Mammary epithelial cell (primary cell): ENCODE results near the gene SLC24A3.

Experiments
- EZH2 ChIP-seq: IDR thresholded peaks from 2 replicates; pipeline ENCODE4 v1.6.1; 2012; ENCODE audit warnings: low read length, inconsistent platforms, borderline replicate concordance
- TF ChIP-seq, protein P1 (sequence below), 2 donors: IDR thresholded peaks in 1 of 2; conservative IDR thresholded peaks in 1 of 2; 2 replicates each; pipeline ENCODE4 v1.5.1; 2011 to 2012; ENCODE audit warnings: inconsistent platforms in 2 of 2, low read length in 2 of 2, mild to moderate bottlenecking in 2 of 2, control low read depth in 1 of 2, low read depth in 1 of 2; ENCODE audit not compliant: insufficient read depth in 1 of 2; ENCODE audit errors: extremely low read depth in 1 of 2

DNA sequence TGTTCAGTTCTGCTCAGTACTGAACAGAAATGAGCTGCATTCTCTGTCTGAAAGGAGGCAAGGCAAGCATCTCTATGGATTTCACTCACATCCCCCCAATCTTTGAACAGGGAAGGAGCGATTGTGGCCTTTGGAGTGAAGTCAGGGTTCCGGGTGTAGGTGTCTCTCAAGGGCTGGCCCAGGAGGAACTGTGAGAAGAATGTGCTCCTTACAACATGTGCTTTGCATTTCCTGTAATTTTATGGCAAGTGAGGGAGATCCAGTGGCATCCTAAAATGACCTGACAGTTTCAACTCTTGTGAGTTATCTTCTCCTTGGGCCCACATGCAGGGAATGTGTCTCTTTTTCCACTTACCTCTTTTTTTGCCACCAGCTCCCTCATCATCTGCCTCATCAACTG lies 482.6 kb downstream of the SLC24A3 start:
- TF ChIP-seq, protein P1, sequence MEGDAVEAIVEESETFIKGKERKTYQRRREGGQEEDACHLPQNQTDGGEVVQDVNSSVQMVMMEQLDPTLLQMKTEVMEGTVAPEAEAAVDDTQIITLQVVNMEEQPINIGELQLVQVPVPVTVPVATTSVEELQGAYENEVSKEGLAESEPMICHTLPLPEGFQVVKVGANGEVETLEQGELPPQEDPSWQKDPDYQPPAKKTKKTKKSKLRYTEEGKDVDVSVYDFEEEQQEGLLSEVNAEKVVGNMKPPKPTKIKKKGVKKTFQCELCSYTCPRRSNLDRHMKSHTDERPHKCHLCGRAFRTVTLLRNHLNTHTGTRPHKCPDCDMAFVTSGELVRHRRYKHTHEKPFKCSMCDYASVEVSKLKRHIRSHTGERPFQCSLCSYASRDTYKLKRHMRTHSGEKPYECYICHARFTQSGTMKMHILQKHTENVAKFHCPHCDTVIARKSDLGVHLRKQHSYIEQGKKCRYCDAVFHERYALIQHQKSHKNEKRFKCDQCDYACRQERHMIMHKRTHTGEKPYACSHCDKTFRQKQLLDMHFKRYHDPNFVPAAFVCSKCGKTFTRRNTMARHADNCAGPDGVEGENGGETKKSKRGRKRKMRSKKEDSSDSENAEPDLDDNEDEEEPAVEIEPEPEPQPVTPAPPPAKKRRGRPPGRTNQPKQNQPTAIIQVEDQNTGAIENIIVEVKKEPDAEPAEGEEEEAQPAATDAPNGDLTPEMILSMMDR (conservative IDR thresholded peaks at IDR 0.05 in 1 of 2, IDR thresholded peaks at IDR 0.05 in 1 of 2; ENCODE audit: extremely low read depth in 1 of 2, insufficient read depth in 1 of 2, low read depth in 1 of 2, low read length in 2 of 2) = no peak
- no peak for TF ChIP-seq EZH2
